ENCODE measurements around the gene P2RY8. TPM values are rescaled to one million over a fixed set of nuclear protein-coding genes. Genes with fewer than 3 reads are reported as not detected.

P2RY8 gene
- total RNA-seq, 1 experiment from 2014 or later: 0.44 TPM

DNA sequence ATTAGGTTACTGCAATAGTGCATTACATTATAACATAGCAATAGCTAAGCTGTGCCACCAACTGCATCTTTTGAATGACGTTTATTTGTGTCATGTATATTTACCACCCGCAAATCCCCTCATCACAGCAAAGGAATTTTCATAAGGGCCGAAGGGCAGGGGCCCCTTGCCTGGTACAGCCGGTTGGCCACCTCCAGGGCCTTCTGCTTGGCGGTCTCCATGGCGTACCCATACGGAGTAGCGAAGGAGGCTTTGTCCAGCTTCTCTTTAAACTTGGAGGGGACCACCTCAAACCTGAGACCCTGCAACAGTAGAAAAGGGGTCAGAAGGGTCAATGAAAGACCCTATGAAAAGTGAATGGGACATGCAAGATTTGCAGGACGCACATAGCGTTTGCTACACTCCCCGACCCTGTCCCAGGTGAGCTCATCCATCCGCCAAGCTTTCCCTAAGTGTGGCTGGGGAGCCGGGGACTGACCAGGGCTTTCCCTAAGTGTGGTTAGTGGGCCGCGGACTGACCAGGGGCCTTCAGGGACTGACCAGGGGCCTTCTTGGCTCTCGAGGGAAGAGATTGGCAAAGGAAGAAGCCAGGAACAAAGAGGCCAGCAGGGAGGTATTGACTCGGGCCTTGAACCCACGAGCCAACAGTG lies 94.8 kb downstream of the P2RY8 start:
- no peak overlapping the region for H3K27ac ChIP-seq (ENCODE audit: low read depth, low read length)
- ATAC-seq (no peak), DNase-seq (ENCODE audit: low read depth, low spot score) (no peak)
- no TSS peak for BruUV-seq (replicated peaks)
- no peaks in the 10 kb centered on the region for H3K9me2 ChIP-seq (ENCODE audit: insufficient read depth)
- POLR2A ChIA-PET: no interaction called here
- H3K79me2 ChIP-seq (ENCODE audit: insufficient read depth, low read length): peaks cover 45% of the 10 kb centered on the region
- no peak overlapping the region for H3K4me3 ChIP-seq (replicated peaks in 1 of 2; ENCODE audit: low read depth in 1 of 2, low read length in 2 of 2)
- intact Hi-C loops (cut with micrococcal nuclease): no loop called here
- CTCF ChIA-PET: no interaction called here
- H3K4me1 ChIP-seq (ENCODE audit: control insufficient read depth in 1 of 2, insufficient read depth in 2 of 2, low read length in 2 of 2): no peaks in the 10 kb centered on the region
- no peak overlapping the region for H3K4me2 ChIP-seq (ENCODE audit: low read length)
- TF ChIP-seq, protein P1, sequence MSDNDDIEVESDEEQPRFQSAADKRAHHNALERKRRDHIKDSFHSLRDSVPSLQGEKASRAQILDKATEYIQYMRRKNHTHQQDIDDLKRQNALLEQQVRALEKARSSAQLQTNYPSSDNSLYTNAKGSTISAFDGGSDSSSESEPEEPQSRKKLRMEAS (IDR thresholded peaks at IDR 0.05): no peak
- TF ChIP-seq, protein P2, sequence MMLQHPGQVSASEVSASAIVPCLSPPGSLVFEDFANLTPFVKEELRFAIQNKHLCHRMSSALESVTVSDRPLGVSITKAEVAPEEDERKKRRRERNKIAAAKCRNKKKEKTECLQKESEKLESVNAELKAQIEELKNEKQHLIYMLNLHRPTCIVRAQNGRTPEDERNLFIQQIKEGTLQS (IDR thresholded peaks at IDR 0.05): no peak
- TF ChIP-seq POLR2AphosphoS5 (IDR thresholded peaks at IDR 0.05; ENCODE audit: low read depth, low read length): no peak
- TF ChIP-seq, protein P3, sequence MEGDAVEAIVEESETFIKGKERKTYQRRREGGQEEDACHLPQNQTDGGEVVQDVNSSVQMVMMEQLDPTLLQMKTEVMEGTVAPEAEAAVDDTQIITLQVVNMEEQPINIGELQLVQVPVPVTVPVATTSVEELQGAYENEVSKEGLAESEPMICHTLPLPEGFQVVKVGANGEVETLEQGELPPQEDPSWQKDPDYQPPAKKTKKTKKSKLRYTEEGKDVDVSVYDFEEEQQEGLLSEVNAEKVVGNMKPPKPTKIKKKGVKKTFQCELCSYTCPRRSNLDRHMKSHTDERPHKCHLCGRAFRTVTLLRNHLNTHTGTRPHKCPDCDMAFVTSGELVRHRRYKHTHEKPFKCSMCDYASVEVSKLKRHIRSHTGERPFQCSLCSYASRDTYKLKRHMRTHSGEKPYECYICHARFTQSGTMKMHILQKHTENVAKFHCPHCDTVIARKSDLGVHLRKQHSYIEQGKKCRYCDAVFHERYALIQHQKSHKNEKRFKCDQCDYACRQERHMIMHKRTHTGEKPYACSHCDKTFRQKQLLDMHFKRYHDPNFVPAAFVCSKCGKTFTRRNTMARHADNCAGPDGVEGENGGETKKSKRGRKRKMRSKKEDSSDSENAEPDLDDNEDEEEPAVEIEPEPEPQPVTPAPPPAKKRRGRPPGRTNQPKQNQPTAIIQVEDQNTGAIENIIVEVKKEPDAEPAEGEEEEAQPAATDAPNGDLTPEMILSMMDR (IDR thresholded peaks at IDR 0.05 in 2 of 3, conservative IDR thresholded peaks at IDR 0.05 in 1 of 3; ENCODE audit: borderline replicate concordance in 1 of 3, insufficient read depth in 1 of 3, low read depth in 2 of 3, low read length in 2 of 3): no peak
- TF ChIP-seq, protein P4, sequence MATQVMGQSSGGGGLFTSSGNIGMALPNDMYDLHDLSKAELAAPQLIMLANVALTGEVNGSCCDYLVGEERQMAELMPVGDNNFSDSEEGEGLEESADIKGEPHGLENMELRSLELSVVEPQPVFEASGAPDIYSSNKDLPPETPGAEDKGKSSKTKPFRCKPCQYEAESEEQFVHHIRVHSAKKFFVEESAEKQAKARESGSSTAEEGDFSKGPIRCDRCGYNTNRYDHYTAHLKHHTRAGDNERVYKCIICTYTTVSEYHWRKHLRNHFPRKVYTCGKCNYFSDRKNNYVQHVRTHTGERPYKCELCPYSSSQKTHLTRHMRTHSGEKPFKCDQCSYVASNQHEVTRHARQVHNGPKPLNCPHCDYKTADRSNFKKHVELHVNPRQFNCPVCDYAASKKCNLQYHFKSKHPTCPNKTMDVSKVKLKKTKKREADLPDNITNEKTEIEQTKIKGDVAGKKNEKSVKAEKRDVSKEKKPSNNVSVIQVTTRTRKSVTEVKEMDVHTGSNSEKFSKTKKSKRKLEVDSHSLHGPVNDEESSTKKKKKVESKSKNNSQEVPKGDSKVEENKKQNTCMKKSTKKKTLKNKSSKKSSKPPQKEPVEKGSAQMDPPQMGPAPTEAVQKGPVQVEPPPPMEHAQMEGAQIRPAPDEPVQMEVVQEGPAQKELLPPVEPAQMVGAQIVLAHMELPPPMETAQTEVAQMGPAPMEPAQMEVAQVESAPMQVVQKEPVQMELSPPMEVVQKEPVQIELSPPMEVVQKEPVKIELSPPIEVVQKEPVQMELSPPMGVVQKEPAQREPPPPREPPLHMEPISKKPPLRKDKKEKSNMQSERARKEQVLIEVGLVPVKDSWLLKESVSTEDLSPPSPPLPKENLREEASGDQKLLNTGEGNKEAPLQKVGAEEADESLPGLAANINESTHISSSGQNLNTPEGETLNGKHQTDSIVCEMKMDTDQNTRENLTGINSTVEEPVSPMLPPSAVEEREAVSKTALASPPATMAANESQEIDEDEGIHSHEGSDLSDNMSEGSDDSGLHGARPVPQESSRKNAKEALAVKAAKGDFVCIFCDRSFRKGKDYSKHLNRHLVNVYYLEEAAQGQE (IDR thresholded peaks at IDR 0.05; ENCODE audit: low read depth): no peak
- TF ChIP-seq, protein P5, sequence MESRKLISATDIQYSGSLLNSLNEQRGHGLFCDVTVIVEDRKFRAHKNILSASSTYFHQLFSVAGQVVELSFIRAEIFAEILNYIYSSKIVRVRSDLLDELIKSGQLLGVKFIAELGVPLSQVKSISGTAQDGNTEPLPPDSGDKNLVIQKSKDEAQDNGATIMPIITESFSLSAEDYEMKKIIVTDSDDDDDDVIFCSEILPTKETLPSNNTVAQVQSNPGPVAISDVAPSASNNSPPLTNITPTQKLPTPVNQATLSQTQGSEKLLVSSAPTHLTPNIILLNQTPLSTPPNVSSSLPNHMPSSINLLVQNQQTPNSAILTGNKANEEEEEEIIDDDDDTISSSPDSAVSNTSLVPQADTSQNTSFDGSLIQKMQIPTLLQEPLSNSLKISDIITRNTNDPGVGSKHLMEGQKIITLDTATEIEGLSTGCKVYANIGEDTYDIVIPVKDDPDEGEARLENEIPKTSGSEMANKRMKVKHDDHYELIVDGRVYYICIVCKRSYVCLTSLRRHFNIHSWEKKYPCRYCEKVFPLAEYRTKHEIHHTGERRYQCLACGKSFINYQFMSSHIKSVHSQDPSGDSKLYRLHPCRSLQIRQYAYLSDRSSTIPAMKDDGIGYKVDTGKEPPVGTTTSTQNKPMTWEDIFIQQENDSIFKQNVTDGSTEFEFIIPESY (IDR thresholded peaks at IDR 0.05; ENCODE audit: extremely low read depth, insufficient replicate concordance, low read length): no peak
- TF ChIP-seq SRF (IDR thresholded peaks at IDR 0.05; ENCODE audit: low read depth): no peak
- no peak for TF ChIP-seq EZH2phosphoT487 (IDR thresholded peaks at IDR 0.05; ENCODE audit: borderline replicate concordance)
- TF ChIP-seq EZH2 (IDR thresholded peaks at IDR 0.05): no peak
- TF ChIP-seq CBX3 (IDR thresholded peaks at IDR 0.05; ENCODE audit: low read depth): no peak
- TF ChIP-seq JUND (IDR thresholded peaks at IDR 0.05): no peak
- no peak for TF ChIP-seq CEBPB (IDR thresholded peaks at IDR 0.05; ENCODE audit: low read depth)
- no peak for TF ChIP-seq YY1 (IDR thresholded peaks at IDR 0.05; ENCODE audit: extremely low read depth, insufficient replicate concordance, low read depth, low read length)
- H3K27me3 ChIP-seq (ENCODE audit: insufficient read depth, low read length): no peaks in the 10 kb centered on the region
- peaks cover 0 to 9% of the 10 kb centered on the region in 2 experiments; a peak in 1 of 4 replicates for H3K36me3 ChIP-seq (ENCODE audit: control insufficient read depth in 1 of 2, insufficient read depth in 2 of 2, low read length in 2 of 2)
- no peaks in the 10 kb centered on the region for H3K9me3 ChIP-seq (ENCODE audit: control insufficient read depth in 1 of 2, insufficient read depth in 1 of 2, low read depth in 1 of 2, low read length in 2 of 2)
- H4K20me1 ChIP-seq (ENCODE audit: insufficient read depth): no peaks in the 10 kb centered on the region
- H2AFZ ChIP-seq (ENCODE audit: low read depth, low read length, poor library complexity, severe bottlenecking): no peak overlapping the region
- RAD21 ChIA-PET (ENCODE audit: low non-redundant PET in 1 of 2, low total read pairs in 2 of 2, uncharacterized antibody in 2 of 2, unreplicated experiment in 2 of 2): no interaction called here
- H3K9ac ChIP-seq (ENCODE audit: low read length): no peak overlapping the region

Measured in HCT116 (cell line).